Parathyroid adenoma (tissue), 2 donors: ENCODE data around the gene SLC12A9.

Experiments
- H2AFZ ChIP-seq: fragments of 300-600 bp; sonication (generic); one replicate; pipeline ENCODE4 v1.7.0; 2017; ENCODE audit warnings: antibody characterized with exemption, mild to moderate bottlenecking
- H3K27ac ChIP-seq: fragments of 300-600 bp; sonication (generic); one replicate; pipeline ENCODE4 v1.7.0; 2017
- H3K27me3 ChIP-seq: fragments of 300-600 bp; sonication (generic); one replicate; pipeline ENCODE4 v1.7.0; 2017; ENCODE audit warnings: low read length; ENCODE audit not compliant: control insufficient read depth, insufficient read depth
- H3K36me3 ChIP-seq: fragments of 300-600 bp; sonication (generic); one replicate; pipeline ENCODE4 v1.7.0; 2017; ENCODE audit warnings: low read length; ENCODE audit not compliant: control insufficient read depth, insufficient read depth
- H3K4me1 ChIP-seq: fragments of 300-600 bp; sonication (generic); one replicate; pipeline ENCODE4 v1.7.0; 2017; ENCODE audit warnings: control low read depth
- H3K4me2 ChIP-seq: fragments of 300-600 bp; sonication (generic); one replicate; pipeline ENCODE4 v1.7.0; 2017; ENCODE audit warnings: low read length
- H3K4me3 ChIP-seq: fragments of 300-600 bp; sonication (generic); one replicate; pipeline ENCODE4 v1.7.0; 2017; ENCODE audit warnings: low read depth, low read length
- H3K79me2 ChIP-seq: fragments of 300-600 bp; sonication (generic); one replicate; pipeline ENCODE4 v1.7.0; 2017; ENCODE audit warnings: control low read depth
- H3K9ac ChIP-seq: fragments of 300-600 bp; sonication (generic); one replicate; pipeline ENCODE4 v1.7.0; 2017; ENCODE audit warnings: mild to moderate bottlenecking
- H3K9me3 ChIP-seq: fragments of 300-600 bp; sonication (generic); one replicate; pipeline ENCODE4 v1.7.0; 2017; ENCODE audit warnings: low read length; ENCODE audit not compliant: control insufficient read depth
- CTCF ChIP-seq: fragments of 300-600 bp; sonication (generic); IDR thresholded peaks from one replicate; pipeline ENCODE4 v1.7.0; 2017; ENCODE audit warnings: antibody characterized with exemption, mild to moderate bottlenecking
- donor health status: primary hyperparathyroidism.

Gene SLC12A9

DNA sequence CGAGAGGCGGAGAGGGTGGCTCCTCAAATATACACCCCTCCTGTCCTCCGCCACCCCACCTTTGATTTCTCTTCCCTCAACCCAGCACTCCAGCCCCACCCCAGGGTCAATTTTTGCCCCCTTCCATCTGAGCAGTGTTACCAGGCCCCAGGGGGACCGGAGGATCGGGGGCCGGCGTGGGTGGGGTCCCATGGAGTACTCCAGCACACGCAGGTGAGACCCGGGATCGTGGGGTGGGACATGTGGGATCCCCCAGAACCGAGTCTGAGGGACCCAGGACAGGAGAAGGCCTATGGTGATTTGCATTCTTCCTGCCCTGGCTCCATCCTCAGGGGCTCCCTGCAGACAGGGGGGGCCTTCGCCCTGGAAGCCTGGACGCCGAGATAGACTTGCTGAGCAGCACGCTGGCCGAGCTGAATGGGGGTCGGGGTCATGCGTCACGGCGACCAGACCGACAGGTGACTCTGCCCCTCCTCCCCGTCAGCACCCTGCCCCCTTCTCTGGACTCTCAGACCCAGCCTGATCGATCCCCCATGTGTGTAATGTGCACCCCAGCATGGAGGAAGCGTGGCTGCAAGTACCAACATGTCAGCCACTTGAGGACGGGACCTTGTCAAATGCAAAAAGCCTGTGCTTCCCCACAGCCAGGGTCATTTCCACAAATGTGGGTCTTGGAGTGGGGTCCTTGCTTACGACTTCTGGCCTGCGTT lies 15.4 kb downstream of the SLC12A9 start:
- H3K9me3 ChIP-seq: no peaks in the 10 kb centered on the region
- H3K4me1 ChIP-seq: peaks cover 15% of the 10 kb centered on the region
- no peaks in the 10 kb centered on the region for H3K27me3 ChIP-seq
- H3K79me2 ChIP-seq: peaks cover 4% of the 10 kb centered on the region
- peak overlapping the region; percentile 91 for H3K27ac ChIP-seq
- no peak for TF ChIP-seq CTCF
- H3K4me2 ChIP-seq: peak overlapping the region; percentile 95
- peak overlapping the region; percentile 90 for H2AFZ ChIP-seq
- no peaks in the 10 kb centered on the region for H3K36me3 ChIP-seq
- peak overlapping the region; percentile 99 for H3K4me3 ChIP-seq
- H3K9ac ChIP-seq: peak overlapping the region; percentile 94

DNA sequence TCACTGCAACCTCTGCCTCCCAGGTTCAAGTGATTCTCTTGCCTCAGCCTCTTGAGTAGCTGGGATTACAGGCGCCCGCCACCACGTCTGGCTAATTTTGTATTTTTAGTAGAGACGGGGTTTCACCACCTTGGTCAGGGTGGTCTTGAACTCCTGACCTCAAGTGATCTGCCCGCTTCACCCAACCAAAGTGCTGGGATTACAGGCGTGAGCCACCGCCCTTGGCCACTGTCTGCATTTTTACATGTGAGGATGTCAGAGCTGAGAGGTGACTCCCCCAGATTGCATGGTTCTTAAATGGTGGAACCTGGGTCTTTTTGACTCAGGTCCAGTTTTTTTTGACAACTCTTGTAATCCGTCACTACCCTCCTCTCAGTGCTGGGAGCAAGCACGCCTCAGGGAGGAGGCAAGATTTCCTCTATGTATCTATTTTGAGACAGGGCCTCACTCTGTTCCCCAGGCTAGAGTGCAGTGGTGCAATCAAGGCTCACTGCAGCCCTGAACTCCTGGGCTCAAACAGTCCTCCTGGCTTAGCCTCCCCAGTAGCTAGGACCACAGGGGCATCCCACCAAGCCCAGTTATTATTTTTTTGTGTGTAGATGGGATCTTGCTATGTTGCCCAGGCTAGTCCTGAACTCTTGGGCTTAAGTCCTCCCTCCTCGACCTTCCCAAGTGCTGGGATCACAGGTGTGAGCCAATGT lies 21.2 kb downstream of the SLC12A9 start:
- peak overlapping the region; percentile 90 for H2AFZ ChIP-seq
- peak overlapping the region; percentile 97 for H3K4me3 ChIP-seq
- H3K4me2 ChIP-seq: peak overlapping the region; percentile 92
- peaks cover 26% of the 10 kb centered on the region for H3K79me2 ChIP-seq
- H3K9ac ChIP-seq: no peak overlapping the region
- no peaks in the 10 kb centered on the region for H3K9me3 ChIP-seq
- TF ChIP-seq CTCF: no peak
- H3K27ac ChIP-seq: peak overlapping the region; percentile 93
- no peaks in the 10 kb centered on the region for H3K27me3 ChIP-seq
- peaks cover 16% of the 10 kb centered on the region for H3K4me1 ChIP-seq
- H3K36me3 ChIP-seq: no peaks in the 10 kb centered on the region

GRCh38 chr7:100874300-100874576 lies 21.7 kb downstream of the SLC12A9 start:
- H3K36me3 ChIP-seq: no peaks in the 10 kb centered on the region
- TF ChIP-seq CTCF: no peak
- H3K9ac ChIP-seq: peak overlapping the region; percentile 82
- H3K4me2 ChIP-seq: peak overlapping the region; percentile 92
- no peaks in the 10 kb centered on the region for H3K9me3 ChIP-seq
- H3K4me1 ChIP-seq: peaks cover 16% of the 10 kb centered on the region
- peaks cover 31% of the 10 kb centered on the region for H3K79me2 ChIP-seq
- peak overlapping the region; percentile 90 for H2AFZ ChIP-seq
- H3K27ac ChIP-seq: peak overlapping the region; percentile 93
- no peaks in the 10 kb centered on the region for H3K27me3 ChIP-seq
- H3K4me3 ChIP-seq: peak overlapping the region; percentile 97

DNA sequence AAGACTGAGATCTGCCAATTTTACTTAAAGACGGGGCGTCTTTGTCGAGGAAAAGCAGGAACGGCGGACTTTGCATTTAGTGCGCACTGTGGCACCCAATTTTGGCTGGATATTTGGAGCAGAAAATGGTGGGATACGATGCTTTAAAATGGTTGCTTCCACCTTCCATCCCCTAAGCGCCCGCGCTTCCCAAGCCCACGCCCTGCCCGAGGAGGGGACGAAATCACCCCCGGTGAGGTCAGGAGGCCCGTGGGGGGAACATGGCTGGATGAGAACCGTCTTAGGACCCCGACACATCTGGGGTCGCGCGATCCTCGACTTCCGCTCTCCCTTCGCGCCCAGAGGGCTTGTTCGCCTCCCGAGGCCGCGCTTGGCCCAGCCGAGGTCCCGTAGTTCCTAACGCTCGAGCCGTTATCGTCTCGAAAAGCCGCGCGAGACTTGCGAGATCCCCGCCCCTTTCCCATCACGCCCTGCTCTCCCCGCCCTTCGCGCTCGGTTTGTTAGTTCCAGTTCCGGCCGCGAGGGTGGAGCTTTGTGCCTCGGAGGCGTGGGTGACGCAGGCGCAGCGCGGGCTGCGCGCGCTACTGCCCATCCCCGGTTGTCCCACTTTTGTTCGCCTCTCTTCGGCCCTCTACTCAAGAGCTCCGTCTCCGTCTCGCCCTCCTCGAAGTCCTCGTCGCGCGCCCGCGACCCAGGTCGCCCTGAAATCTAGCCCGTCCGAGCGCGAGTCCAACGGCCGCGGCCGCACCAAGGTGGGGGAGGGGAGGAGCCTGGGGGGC lies 22.3 kb downstream of the SLC12A9 start, which contains the start of gene SRRT:
Gene SRRT (plus strand): TSS at position 527 of the 779 bp plus-strand sequence. CDS start 488 bp downstream, outside the sequence.
- Histone ChIP-seq H2AFZ (peak within 1 kb of the TSS; percentile 90), H3K4me3 (peak within 1 kb of the TSS; percentile 97), H3K4me1 (peaks cover 16% of the 10 kb centered on the region), H3K79me2 (peaks cover 34% of the 10 kb centered on the region), H3K9ac (peak within 1 kb of the TSS; percentile 96), H3K4me2 (peak within 1 kb of the TSS; percentile 92), H3K9me3 (no peaks in the 10 kb centered on the region), H3K27ac (peak within 1 kb of the TSS; percentile 93), H3K36me3 (no peaks in the 10 kb centered on the region), H3K27me3 (no peaks in the 10 kb centered on the region)
- TF ChIP-seq CTCF: peak; percentile 63
